ENCODE measurements around the gene USP7.

USP7 gene

GRCh38 chr16:8863594-8864424, 99.9 kb downstream of the USP7 start:
- no peak for DNase-seq (ENCODE audit: low read depth in 1 of 2, low spot score in 1 of 2)

GRCh38 chr16:8862309-8863130, 101.2 kb downstream of the USP7 start:
- DNase-seq (ENCODE audit: low read depth in 1 of 2, low spot score in 1 of 2): no peak

GRCh38 chr16:8861563-8862308, 102.0 kb downstream of the USP7 start:
- no peak for DNase-seq (ENCODE audit: low read depth in 1 of 2, low spot score in 1 of 2)

GRCh38 chr16:8859913-8860881, 103.5 kb downstream of the USP7 start:
- DNase-seq (ENCODE audit: low read depth in 1 of 2, low spot score in 1 of 2): no peak

- DNase-seq (ENCODE audit: low read depth in 1 of 2, low spot score in 1 of 2): no peak
These were observed 104.5 kb downstream of the USP7 start for GRCh38 chr16:8858994-8859912.

GRCh38 chr16:8855972-8856371, 107.7 kb downstream of the USP7 start:
- no peak for DNase-seq (ENCODE audit: low read depth in 1 of 2, low spot score in 1 of 2)

- DNase-seq (ENCODE audit: low read depth in 1 of 2, low spot score in 1 of 2): no peak
These were observed 108.5 kb downstream of the USP7 start for GRCh38 chr16:8855051-8855786.

GRCh38 chr16:8854298-8854948, 109.3 kb downstream of the USP7 start:
- no peak for DNase-seq (ENCODE audit: low read depth in 1 of 2, low spot score in 1 of 2)

GRCh38 chr16:8853611-8854010, 110.1 kb downstream of the USP7 start:
- DNase-seq (ENCODE audit: low read depth in 1 of 2, low spot score in 1 of 2): no peak

- DNase-seq (ENCODE audit: low read depth in 1 of 2, low spot score in 1 of 2): no peak
These were observed 110.6 kb downstream of the USP7 start for GRCh38 chr16:8853150-8853549.

- no peak for DNase-seq (ENCODE audit: low read depth in 1 of 2, low spot score in 1 of 2)
These were observed 111.2 kb downstream of the USP7 start for GRCh38 chr16:8852534-8852933.

- no peak for DNase-seq (ENCODE audit: low read depth in 1 of 2, low spot score in 1 of 2)
These were observed 111.8 kb downstream of the USP7 start for GRCh38 chr16:8851761-8852403.

- DNase-seq (ENCODE audit: low read depth in 1 of 2, low spot score in 1 of 2): no peak
These were observed 113.3 kb downstream of the USP7 start for GRCh38 chr16:8850279-8850885.

GRCh38 chr16:8849411-8850011, 114.2 kb downstream of the USP7 start:
- no peak for DNase-seq (ENCODE audit: low read depth in 1 of 2, low spot score in 1 of 2)

GRCh38 chr16:8848939-8849391, 114.7 kb downstream of the USP7 start:
- no peak for DNase-seq (ENCODE audit: low read depth in 1 of 2, low spot score in 1 of 2)

GRCh38 chr16:8848231-8848938, 115.3 kb downstream of the USP7 start:
- DNase-seq (ENCODE audit: low read depth in 1 of 2, low spot score in 1 of 2): no peak

Measured in activated T-helper 1 cell treated with anti-CD3 and anti-CD28 coated beads, Interleukin-2, amount 50 U/mL, for 16 hours (primary cell).